ENCODE measurements around the gene SH2D1B.
A peak's percentile ranks its signal among the peaks of the same experiment; 100 is the strongest.

Gene SH2D1B

DNA sequence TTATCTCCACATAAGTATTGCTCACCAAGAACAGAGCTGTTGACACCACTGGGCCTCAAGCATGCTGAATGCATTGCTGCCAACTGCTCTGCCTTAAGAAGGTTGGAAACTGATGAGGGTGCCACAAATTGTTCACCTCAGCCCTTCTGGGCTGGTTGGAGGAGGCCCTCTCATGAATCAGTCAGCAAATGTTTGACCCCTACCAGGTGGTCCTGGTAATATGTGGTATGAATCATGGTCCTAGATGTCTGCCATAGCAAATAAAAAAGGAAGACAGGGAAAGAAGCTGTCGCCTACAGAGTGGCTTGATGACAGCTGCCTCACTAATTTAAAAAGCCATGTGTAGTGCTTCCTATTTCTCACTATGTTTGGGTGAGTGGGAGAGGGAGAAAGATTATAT lies 47.4 kb downstream of the SH2D1B start:
- H3K4me3 ChIP-seq (ENCODE audit: low read depth, low read length): no peak overlapping the region
- DNase-seq (ENCODE audit: low read depth): no peak
- TF ChIP-seq, protein P1, sequence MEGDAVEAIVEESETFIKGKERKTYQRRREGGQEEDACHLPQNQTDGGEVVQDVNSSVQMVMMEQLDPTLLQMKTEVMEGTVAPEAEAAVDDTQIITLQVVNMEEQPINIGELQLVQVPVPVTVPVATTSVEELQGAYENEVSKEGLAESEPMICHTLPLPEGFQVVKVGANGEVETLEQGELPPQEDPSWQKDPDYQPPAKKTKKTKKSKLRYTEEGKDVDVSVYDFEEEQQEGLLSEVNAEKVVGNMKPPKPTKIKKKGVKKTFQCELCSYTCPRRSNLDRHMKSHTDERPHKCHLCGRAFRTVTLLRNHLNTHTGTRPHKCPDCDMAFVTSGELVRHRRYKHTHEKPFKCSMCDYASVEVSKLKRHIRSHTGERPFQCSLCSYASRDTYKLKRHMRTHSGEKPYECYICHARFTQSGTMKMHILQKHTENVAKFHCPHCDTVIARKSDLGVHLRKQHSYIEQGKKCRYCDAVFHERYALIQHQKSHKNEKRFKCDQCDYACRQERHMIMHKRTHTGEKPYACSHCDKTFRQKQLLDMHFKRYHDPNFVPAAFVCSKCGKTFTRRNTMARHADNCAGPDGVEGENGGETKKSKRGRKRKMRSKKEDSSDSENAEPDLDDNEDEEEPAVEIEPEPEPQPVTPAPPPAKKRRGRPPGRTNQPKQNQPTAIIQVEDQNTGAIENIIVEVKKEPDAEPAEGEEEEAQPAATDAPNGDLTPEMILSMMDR (IDR thresholded peaks at IDR 0.05; ENCODE audit: insufficient read depth, low read depth, low read length, missing control alignments): no peak

DNA sequence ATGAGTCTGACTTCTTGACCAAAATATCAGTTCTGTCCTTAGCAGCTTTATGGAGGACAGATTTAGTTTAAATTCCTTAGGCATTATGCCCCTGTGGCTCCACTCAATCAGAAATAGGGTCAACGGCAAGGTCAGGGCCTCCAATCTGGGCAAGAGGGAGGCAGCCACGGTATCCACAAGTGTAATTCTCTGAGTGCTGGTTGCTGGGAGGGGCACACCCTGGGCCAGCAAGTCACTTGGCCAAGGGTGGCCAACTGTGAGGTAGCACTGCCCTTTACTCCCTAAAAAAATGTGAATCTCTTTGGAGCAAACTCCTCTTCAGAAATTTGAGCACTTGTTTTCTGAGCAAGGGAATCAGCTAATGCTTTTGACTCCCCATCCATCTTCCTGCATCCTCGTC lies 48.1 kb downstream of the SH2D1B start:
- TF ChIP-seq, protein P1 (IDR thresholded peaks at IDR 0.05; ENCODE audit: insufficient read depth, low read depth, low read length, missing control alignments): no peak
- no peak overlapping the region for H3K4me3 ChIP-seq (ENCODE audit: low read depth, low read length)
- DNase-seq (ENCODE audit: low read depth): no peak

DNA sequence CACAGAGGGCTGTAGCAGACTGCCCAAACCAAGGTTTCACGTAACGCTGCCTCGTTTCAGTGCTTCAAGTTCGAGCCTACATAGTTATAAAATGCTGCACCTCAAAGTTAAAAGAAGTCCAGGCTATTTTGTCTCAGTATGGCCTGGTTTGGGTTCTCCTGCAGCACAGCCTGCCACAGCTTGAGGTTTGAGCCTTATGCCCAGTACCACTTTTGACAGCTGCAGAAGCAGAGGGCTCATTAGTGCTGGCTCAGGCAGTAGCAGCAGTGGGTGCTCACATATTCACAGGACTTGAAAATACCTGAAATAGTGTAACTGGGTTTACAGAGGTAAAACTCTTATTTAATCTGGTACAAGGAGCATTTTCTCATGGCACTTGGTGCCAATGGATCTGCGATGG lies 50.6 kb downstream of the SH2D1B start:
- DNase-seq (ENCODE audit: low read depth): no peak
- H3K4me3 ChIP-seq (ENCODE audit: low read depth, low read length): no peak overlapping the region
- TF ChIP-seq, protein P1 (IDR thresholded peaks at IDR 0.05; ENCODE audit: insufficient read depth, low read depth, low read length, missing control alignments): no peak

DNA sequence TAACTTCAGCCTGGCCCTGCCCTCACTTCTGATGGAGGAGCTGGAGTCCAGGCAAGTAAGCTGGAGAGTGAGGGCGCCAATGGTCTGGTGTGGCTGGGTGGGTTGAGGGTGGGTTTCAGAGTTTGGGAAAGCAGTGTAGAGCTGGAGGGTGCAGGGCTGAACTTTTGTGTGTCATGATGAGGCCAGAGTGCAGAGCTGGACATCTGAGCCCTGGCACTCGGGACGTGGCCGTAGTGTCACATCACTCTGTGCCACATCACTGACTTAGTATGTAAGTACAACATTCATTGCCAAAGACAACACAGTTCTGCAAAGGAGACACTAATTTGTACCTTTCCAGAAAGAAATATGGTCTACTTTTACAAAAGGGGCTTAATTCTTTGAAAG lies 51.1 kb downstream of the SH2D1B start:
- TF ChIP-seq, protein P1 (IDR thresholded peaks at IDR 0.05; ENCODE audit: insufficient read depth, low read depth, low read length, missing control alignments): no peak
- no peak overlapping the region for H3K4me3 ChIP-seq (ENCODE audit: low read depth, low read length)
- no peak for DNase-seq (ENCODE audit: low read depth)

DNA sequence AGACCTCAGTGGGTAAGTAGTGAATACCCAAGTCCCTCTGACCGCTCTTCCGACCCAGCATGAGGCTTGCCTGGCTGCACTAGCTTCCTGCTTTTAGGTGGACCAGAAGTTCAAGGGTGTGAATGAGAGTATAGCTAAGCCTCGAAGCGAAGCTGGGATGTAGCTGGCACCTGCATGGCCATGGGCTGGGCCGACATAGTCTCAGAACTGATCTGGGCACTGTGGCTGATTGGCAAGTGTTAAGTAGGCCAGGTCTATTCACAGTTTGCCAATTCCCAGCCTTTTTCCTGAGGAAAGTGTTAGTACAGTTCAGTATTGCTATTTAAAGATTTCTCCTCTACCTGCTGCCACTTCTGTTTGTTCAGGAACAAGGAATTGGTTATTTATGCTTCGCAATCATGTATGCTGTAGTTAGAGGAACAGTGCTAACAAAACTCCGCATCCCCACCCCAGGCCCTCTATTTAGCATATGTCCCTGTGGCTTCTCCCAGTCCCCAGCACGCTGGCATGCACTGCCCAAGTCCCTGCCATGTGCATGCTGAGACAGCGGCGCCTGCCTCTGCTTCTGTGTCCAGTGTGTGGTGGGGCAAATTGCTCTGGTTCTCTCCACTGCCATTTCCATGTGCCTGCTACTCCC lies 51.6 kb downstream of the SH2D1B start:
- DNase-seq (ENCODE audit: low read depth): no peak
- TF ChIP-seq, protein P1 (IDR thresholded peaks at IDR 0.05; ENCODE audit: insufficient read depth, low read depth, low read length, missing control alignments): no peak
- H3K4me3 ChIP-seq (ENCODE audit: low read depth, low read length): no peak overlapping the region

DNA sequence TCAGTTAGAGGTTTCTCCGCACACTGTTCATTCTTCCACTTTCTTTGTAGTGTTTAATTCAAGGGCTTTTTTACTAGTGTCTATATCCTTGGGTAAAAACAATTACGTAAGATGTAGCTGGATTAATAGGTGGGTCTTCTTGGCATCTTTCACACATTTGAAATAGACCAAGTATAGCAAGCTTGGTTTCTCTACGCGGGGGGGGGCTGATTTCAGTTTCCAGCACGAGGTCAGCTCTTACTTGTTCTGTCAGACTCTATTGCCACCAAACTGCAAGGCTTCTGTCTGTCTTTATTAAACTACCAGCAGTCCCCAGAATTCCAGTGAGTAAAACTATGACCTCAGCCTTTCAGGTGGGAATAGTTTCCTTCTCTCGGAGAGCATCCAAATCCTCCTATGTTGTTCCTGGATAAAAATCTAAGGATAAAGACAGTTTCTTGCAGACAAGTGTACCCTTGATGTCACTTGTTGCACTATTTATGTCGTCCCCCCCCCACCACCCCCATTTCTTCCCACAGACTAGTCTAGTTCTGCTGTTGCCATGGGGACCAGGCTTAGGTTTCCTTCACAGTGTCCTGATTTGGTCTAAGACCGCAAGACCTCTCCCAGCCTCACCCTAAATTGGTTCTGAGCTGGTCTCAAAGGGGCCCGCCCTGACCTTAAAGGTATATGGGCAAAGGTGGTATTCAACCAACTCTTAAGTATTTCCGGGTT lies 52.3 kb downstream of the SH2D1B start:
- TF ChIP-seq, protein P1 (IDR thresholded peaks at IDR 0.05; ENCODE audit: insufficient read depth, low read depth, low read length, missing control alignments): no peak
- no peak overlapping the region for H3K4me3 ChIP-seq (ENCODE audit: low read depth, low read length)
- DNase-seq (ENCODE audit: low read depth): peak; percentile 20
